Endothelial cell of umbilical vein (primary cell): ENCODE measurements around the gene ARHGAP30. TPM values are rescaled to one million over a fixed set of nuclear protein-coding genes. Genes with fewer than 3 reads are reported as not detected.

Experiments used
- BruUV-seq: library from RNA; stranded (reverse); fragments of 400-500 nt; replicated peaks from 2 replicates; lab custom pipeline; 2021; lab: Mats Ljungman, UMichigan
- CTCF ChIA-PET: fragments of 300-600, 350-600 bp; sonication (Branson Sonifier 250); formaldehyde crosslinking; loops from one replicate; lab custom pipeline; 2021; ENCODE audit warnings: antibody characterized with exemption, inconsistent platforms; lab: Charles Lee
- POLR2A ChIA-PET: fragments of 300-600, 350-600 bp; sonication (Branson Sonifier 250); formaldehyde crosslinking; loops from one replicate; lab custom pipeline; 2021; ENCODE audit warnings: antibody characterized with exemption, inconsistent platforms; lab: Charles Lee
- DNase-seq: peaks from one replicate; pipeline ENCODE4 v3.0.0-alpha.2; 2011; ENCODE audit warnings: low read depth, low spot score
- FAIRE-seq: peaks from 2 replicates; lab custom pipeline; 2011; peaks lifted over from hg19 to GRCh38; lab: Jason Lieb, UNC
- H2AFZ ChIP-seq: 2 replicates; pipeline ENCODE4 v1.6.0; 2012; ENCODE audit warnings: low read depth, low read length, control low read depth, inconsistent platforms
- H3K27ac ChIP-seq: 2 replicates; pipeline ENCODE4 v1.5.1; 2011; ENCODE audit warnings: low read depth, mild to moderate bottlenecking, control low read depth, low read length, moderate library complexity; ENCODE audit not compliant: insufficient read depth
- H3K27me3 ChIP-seq, 2 experiments: 2 replicates each; pipeline versions ENCODE4 v1.6.0 to v1.6.1; 2011; ENCODE audit warnings: low read length in 2 of 2, mixed read lengths in 1 of 2; ENCODE audit not compliant: control insufficient read depth in 2 of 2, insufficient read depth in 2 of 2
- H3K36me3 ChIP-seq, 2 experiments: 2 replicates in 1 of 2; 3 replicates in 1 of 2; pipeline ENCODE4 v1.5.1; 2011; ENCODE audit warnings: low read length in 2 of 2, mild to moderate bottlenecking in 1 of 2, moderate library complexity in 1 of 2; ENCODE audit not compliant: control insufficient read depth in 2 of 2, insufficient read depth in 2 of 2; ENCODE audit errors: extremely low read depth in 1 of 2
- H3K4me1 ChIP-seq: 3 replicates; pipeline ENCODE4 v1.5.1; 2011; ENCODE audit warnings: mild to moderate bottlenecking, low read length; ENCODE audit not compliant: control insufficient read depth, insufficient read depth; ENCODE audit errors: extremely low read depth
- H3K4me2 ChIP-seq: 2 replicates; pipeline ENCODE4 v1.6.1; 2011; ENCODE audit warnings: low read length, control low read depth, mixed read lengths; ENCODE audit not compliant: insufficient read depth
- H3K4me3 ChIP-seq, 3 experiments: fragments of 200-600 bp in 1 of 3; sonication (generic), shearing (Covaris generic) in 1 of 3; replicated peaks in 1 of 3; 2 replicates each; pipeline ENCODE4 v1.5.1; 2011 to 2016; ENCODE audit warnings: control low read depth in 3 of 3, low read length in 3 of 3, mild to moderate bottlenecking in 2 of 3, inconsistent platforms in 1 of 3, low read depth in 1 of 3, moderate library complexity in 1 of 3; ENCODE audit not compliant: insufficient read depth in 1 of 3
- H3K79me2 ChIP-seq: 2 replicates; pipeline ENCODE4 v1.6.0; 2012; ENCODE audit warnings: low read length, inconsistent platforms; ENCODE audit not compliant: control insufficient read depth, insufficient read depth
- H3K9ac ChIP-seq: replicated peaks from 2 replicates; pipeline ENCODE3; 2011; ENCODE audit warnings: low read length, control low read depth; ENCODE audit not compliant: insufficient read depth; ENCODE audit errors: extremely low read depth
- H3K9me1 ChIP-seq: replicated peaks from 3 replicates; pipeline ENCODE4 v1.6.0; 2011; ENCODE audit warnings: mild to moderate bottlenecking, low read length; ENCODE audit not compliant: control insufficient read depth, insufficient read depth; ENCODE audit errors: extremely low read depth
- H3K9me3 ChIP-seq: replicated peaks from 2 replicates; pipeline ENCODE4 v1.5.1; 2012; ENCODE audit warnings: low read length, inconsistent platforms; ENCODE audit not compliant: control insufficient read depth, insufficient read depth
- H4K20me1 ChIP-seq: replicated peaks from 2 replicates; pipeline ENCODE3; 2011; ENCODE audit warnings: mild to moderate bottlenecking, low read length; ENCODE audit not compliant: control insufficient read depth, insufficient read depth; ENCODE audit errors: extremely low read depth
- EZH2 ChIP-seq: IDR thresholded peaks from 2 replicates; pipeline ENCODE4 v1.6.1; 2012; ENCODE audit warnings: borderline replicate concordance, low read depth, mild to moderate bottlenecking, moderate library complexity, low read length, inconsistent platforms; ENCODE audit not compliant: severe bottlenecking
- FOS ChIP-seq: IDR thresholded peaks from 2 replicates; pipeline ENCODE4 v1.6.1; 2011; ENCODE audit warnings: mild to moderate bottlenecking, low read length, moderate library complexity, borderline replicate concordance; ENCODE audit not compliant: insufficient read depth
- GATA2 ChIP-seq: IDR thresholded peaks from 2 replicates; pipeline ENCODE4 v1.7.0; 2011; ENCODE audit warnings: low read depth, mild to moderate bottlenecking, moderate library complexity, mixed read lengths, low read length; ENCODE audit not compliant: insufficient read length, insufficient read depth
- JUN ChIP-seq: IDR thresholded peaks from 2 replicates; pipeline ENCODE4 v1.6.1; 2011; ENCODE audit warnings: borderline replicate concordance, low read depth; ENCODE audit not compliant: insufficient read length, insufficient read depth
- MYC ChIP-seq: IDR thresholded peaks from one replicate; pipeline ENCODE4 v1.6.1; 2011; ENCODE audit warnings: mild to moderate bottlenecking, low read depth, low read length
- POLR2A ChIP-seq: IDR thresholded peaks from 2 replicates; pipeline ENCODE4 v1.6.1; 2012; ENCODE audit warnings: low read depth, mild to moderate bottlenecking, control low read depth, low read length
- POLR2AphosphoS5 ChIP-seq: IDR thresholded peaks from 2 replicates; pipeline ENCODE4 v1.6.1; 2012; ENCODE audit warnings: low read depth, mild to moderate bottlenecking, control low read depth, low read length, moderate library complexity; ENCODE audit not compliant: insufficient read depth
- dilution Hi-C: fragments of 300-500 bp; cut with MboI; formaldehyde crosslinking; loops from one replicate; pipeline ENCODE4 v1.15.0; 2019; ENCODE audit warnings: low sequenced_read_pairs; ENCODE audit not compliant: extremely low pct_ligation_motif_present
- intact Hi-C: fragments of 100-400 bp; cut with micrococcal nuclease; formaldehyde crosslinking; loops from one replicate; pipeline ENCODE4 v1.10.0; 2022
- polyA plus RNA-seq, 4 experiments: library from polyadenylated mRNA; depleted of rRNA in 3 of 4; stranded (reverse) in 3 of 4; unstranded in 1 of 4; fragments of >200 nt; gene quantifications; 2 replicates each; pipeline versions ENCODE4 v1.2.1 to v1.2.3, GENCODE V29; 2011 to 2012; ENCODE audit warnings: missing spikeins in 1 of 4
- total RNA-seq: library from RNA; stranded (reverse); gene quantifications from 2 replicates; pipeline ENCODE4 v1.2.3, GENCODE V29; 2021
- TF ChIP-seq, protein P1 (sequence below): IDR thresholded peaks from 2 replicates; pipeline ENCODE4 v1.6.1; 2011; ENCODE audit not compliant: insufficient read depth, insufficient read length
- TF ChIP-seq, protein P2 (sequence below), 2 donors: IDR thresholded peaks; 1 replicate in 1 of 2; 2 replicates in 1 of 2; pipeline ENCODE4 v1.5.1; 2011; ENCODE audit warnings: low read length in 2 of 2, mild to moderate bottlenecking in 2 of 2, moderate library complexity in 2 of 2, control low read depth in 1 of 2, inconsistent platforms in 1 of 2, low read depth in 1 of 2; ENCODE audit not compliant: insufficient read depth in 1 of 2; ENCODE audit errors: extremely low read depth in 1 of 2

Gene ARHGAP30
- total and polyA plus RNA-seq, 2 donors (not counting 3 experiments of a cell fraction or from before 2014, with no cell fraction given), result not detected

DNA sequence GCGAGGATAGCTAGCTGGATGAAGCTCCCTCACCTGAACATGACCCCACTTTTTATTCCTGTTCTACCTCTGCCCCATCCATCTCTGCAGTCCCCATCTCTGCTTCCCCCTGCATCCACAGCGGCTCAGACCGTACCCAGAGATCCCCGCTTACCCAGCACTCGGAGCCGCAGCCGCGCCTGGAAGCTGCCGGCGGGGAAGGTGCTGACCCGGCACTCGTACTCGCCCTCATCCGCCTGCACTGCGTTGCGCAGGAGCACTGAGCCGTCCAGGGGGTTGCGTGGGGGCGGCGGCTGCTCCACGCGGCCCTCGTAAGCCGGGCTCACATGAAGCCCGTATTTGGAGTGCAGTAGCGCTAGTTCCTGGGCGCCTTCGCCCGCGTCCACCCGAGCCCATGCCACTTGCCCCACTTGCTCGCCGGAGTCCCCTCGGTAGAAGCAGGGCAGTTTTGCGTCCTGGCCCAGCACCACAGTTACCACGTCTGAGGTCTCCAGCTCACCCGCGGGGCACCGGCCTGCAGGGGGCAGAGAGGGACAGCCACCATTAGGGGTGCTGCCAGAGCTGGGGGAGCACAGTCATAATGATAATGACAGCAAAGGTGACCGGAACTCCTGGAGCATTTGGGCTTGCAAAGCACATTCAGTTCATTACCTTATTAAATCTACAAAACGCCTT lies 9.9 kb upstream of the ARHGAP30 start:
- Histone ChIP-seq H3K27me3 (no peaks in the 10 kb centered on the region), H3K9me1 (no peaks in the 10 kb centered on the region), H3K79me2 (no peaks in the 10 kb centered on the region), H3K27ac (no peak overlapping the region), H3K36me3 (no peaks in the 10 kb centered on the region), H4K20me1 (no peaks in the 10 kb centered on the region), H3K9ac (no peak overlapping the region), H2AFZ (no peak overlapping the region), H3K4me3 (no peak overlapping the region), H3K4me1 (no peaks in the 10 kb centered on the region), H3K9me3 (no peaks in the 10 kb centered on the region), H3K4me2 (no peak overlapping the region)
- dilution Hi-C loops, result no loop called here
- no TSS peak for BruUV-seq
- intact Hi-C loops, result no loop called here
- CTCF ChIA-PET, result interaction anchor here (0.8 to 2.7 kb wide), 3 partner anchors 9 to 128 kb away, joined by 3 to 7 read pairs (median 3); no protein-coding TSS in a partner anchor
- FAIRE-seq, result no peak
- POLR2A ChIA-PET, result no interaction called here
- TF ChIP-seq, protein P1, sequence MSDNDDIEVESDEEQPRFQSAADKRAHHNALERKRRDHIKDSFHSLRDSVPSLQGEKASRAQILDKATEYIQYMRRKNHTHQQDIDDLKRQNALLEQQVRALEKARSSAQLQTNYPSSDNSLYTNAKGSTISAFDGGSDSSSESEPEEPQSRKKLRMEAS, result no peak
- TF ChIP-seq, protein P2, sequence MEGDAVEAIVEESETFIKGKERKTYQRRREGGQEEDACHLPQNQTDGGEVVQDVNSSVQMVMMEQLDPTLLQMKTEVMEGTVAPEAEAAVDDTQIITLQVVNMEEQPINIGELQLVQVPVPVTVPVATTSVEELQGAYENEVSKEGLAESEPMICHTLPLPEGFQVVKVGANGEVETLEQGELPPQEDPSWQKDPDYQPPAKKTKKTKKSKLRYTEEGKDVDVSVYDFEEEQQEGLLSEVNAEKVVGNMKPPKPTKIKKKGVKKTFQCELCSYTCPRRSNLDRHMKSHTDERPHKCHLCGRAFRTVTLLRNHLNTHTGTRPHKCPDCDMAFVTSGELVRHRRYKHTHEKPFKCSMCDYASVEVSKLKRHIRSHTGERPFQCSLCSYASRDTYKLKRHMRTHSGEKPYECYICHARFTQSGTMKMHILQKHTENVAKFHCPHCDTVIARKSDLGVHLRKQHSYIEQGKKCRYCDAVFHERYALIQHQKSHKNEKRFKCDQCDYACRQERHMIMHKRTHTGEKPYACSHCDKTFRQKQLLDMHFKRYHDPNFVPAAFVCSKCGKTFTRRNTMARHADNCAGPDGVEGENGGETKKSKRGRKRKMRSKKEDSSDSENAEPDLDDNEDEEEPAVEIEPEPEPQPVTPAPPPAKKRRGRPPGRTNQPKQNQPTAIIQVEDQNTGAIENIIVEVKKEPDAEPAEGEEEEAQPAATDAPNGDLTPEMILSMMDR (IDR thresholded peaks at IDR 0.05; ENCODE audit: extremely low read depth in 1 of 2, insufficient read depth in 1 of 2, low read depth in 1 of 2, low read length in 2 of 2), result no peak
- TF ChIP-seq MYC (no peak), JUN (no peak), GATA2 (no peak), EZH2 (no peak), POLR2A (no peak), FOS (no peak), POLR2AphosphoS5 (no peak)
- no peak for DNase-seq
